Fibroblast of lung (primary cell): ENCODE data around the gene MYBPH. TPM values are rescaled to one million over a fixed set of nuclear protein-coding genes. Genes with fewer than 3 reads are reported as not detected.

ENCODE experiments used
- DNase-seq, 2 donors: peaks; one replicate each; pipeline versions ENCODE4 v3.0.0 to v3.0.0-alpha.2; 2010; ENCODE audit warnings: low read depth in 2 of 2
- H2AFZ ChIP-seq: 2 replicates; pipeline ENCODE4 v1.5.1; 2012; ENCODE audit warnings: low read length, control low read depth, inconsistent platforms
- H3K27ac ChIP-seq: 2 replicates; pipeline ENCODE4 v1.5.1; 2011; ENCODE audit warnings: low read length, control low read depth; ENCODE audit not compliant: insufficient read depth
- H3K27me3 ChIP-seq: 2 replicates; pipeline ENCODE4 v1.5.1; 2011; ENCODE audit warnings: mild to moderate bottlenecking, low read length; ENCODE audit not compliant: control insufficient read depth, insufficient read depth
- H3K36me3 ChIP-seq: 2 replicates; pipeline ENCODE4 v1.5.1; 2011; ENCODE audit warnings: low read length; ENCODE audit not compliant: control insufficient read depth, insufficient read depth
- H3K4me1 ChIP-seq: 2 replicates; pipeline ENCODE4 v1.5.1; 2011; ENCODE audit warnings: low read length; ENCODE audit not compliant: control insufficient read depth, insufficient read depth; ENCODE audit errors: extremely low read depth
- H3K4me2 ChIP-seq: 2 replicates; pipeline ENCODE4 v1.5.1; 2011; ENCODE audit warnings: low read length, control low read depth; ENCODE audit not compliant: insufficient read depth; ENCODE audit errors: extremely low read depth
- H3K4me3 ChIP-seq, 4 experiments: fragments of 200-600 bp in 1 of 4; sonication (generic) in 1 of 4; replicated peaks in 1 of 4; 2 replicates each; pipeline ENCODE4 v1.5.1; 2011 to 2016; ENCODE audit warnings: low read length in 4 of 4, low read depth in 3 of 4, mild to moderate bottlenecking in 3 of 4, control low read depth in 2 of 4, inconsistent platforms in 1 of 4, mixed read lengths in 1 of 4; ENCODE audit not compliant: insufficient read depth in 1 of 4; ENCODE audit errors: control extremely low read depth in 1 of 4
- H3K79me2 ChIP-seq: 2 replicates; pipeline ENCODE4 v1.5.1; 2012; ENCODE audit warnings: mild to moderate bottlenecking, low read length, inconsistent platforms; ENCODE audit not compliant: control insufficient read depth, insufficient read depth
- H3K9ac ChIP-seq: 2 replicates; pipeline ENCODE4 v1.5.1; 2011; ENCODE audit warnings: mild to moderate bottlenecking, low read length, control low read depth; ENCODE audit not compliant: insufficient read depth
- H3K9me3 ChIP-seq: 2 replicates; pipeline ENCODE4 v1.5.1; 2012; ENCODE audit warnings: low read depth, low read length; ENCODE audit not compliant: control insufficient read depth, insufficient read depth
- H4K20me1 ChIP-seq: 2 replicates; pipeline ENCODE4 v1.5.1; 2011; ENCODE audit warnings: low read length; ENCODE audit not compliant: control insufficient read depth, insufficient read depth; ENCODE audit errors: extremely low read depth
- CTCF ChIP-seq, 2 donors: IDR thresholded peaks in 1 of 2; conservative IDR thresholded peaks in 1 of 2; 1 replicate in 1 of 2; 2 replicates in 1 of 2; pipeline ENCODE4 v1.5.1; 2011 to 2012; ENCODE audit warnings: low read length in 2 of 2, control low read depth in 1 of 2, inconsistent platforms in 1 of 2, low read depth in 1 of 2, mild to moderate bottlenecking in 1 of 2
- EZH2 ChIP-seq: IDR thresholded peaks from 2 replicates; pipeline ENCODE4 v1.5.1; 2012; ENCODE audit warnings: low read length, control low read depth, mild to moderate bottlenecking; ENCODE audit errors: missing control alignments
- polyA plus RNA-seq, 2 donors: library from polyadenylated mRNA; depleted of rRNA in 1 of 2; stranded (reverse) in 1 of 2; unstranded in 1 of 2; fragments of >200 nt; gene quantifications; 2 replicates each; pipeline ENCODE4 v1.2.1, GENCODE V29; 2011 to 2012; ENCODE audit warnings: missing spikeins in 1 of 2
- total RNA-seq: library from RNA; depleted of rRNA; stranded (reverse); fragments of >200 nt; gene quantifications from 2 replicates; pipeline ENCODE4 v1.2.1, GENCODE V29; 2014

Gene MYBPH
- total and polyA plus RNA-seq, 2 donors (not counting 1 experiment from before 2014, with no cell fraction given), result 0.17 to 5.5 TPM

- H3K79me2 ChIP-seq, result no peaks in the 10 kb centered on the region
- no peak overlapping the region for H2AFZ ChIP-seq
- peaks cover 4% of the 10 kb centered on the region for H3K27me3 ChIP-seq
- no peaks in the 10 kb centered on the region for H4K20me1 ChIP-seq
- no peaks in the 10 kb centered on the region for H3K36me3 ChIP-seq
- no peak overlapping the region for H3K4me2 ChIP-seq
- no peak overlapping the region for H3K9ac ChIP-seq
- no peak overlapping the region for H3K27ac ChIP-seq
- no peaks in the 10 kb centered on the region for H3K9me3 ChIP-seq
- H3K4me1 ChIP-seq, result no peaks in the 10 kb centered on the region
- no peak for DNase-seq
- no peak overlapping the region for H3K4me3 ChIP-seq
- TF ChIP-seq EZH2 (no peak), CTCF (conservative IDR thresholded peaks at IDR 0.05 in 1 of 2, IDR thresholded peaks at IDR 0.05 in 1 of 2; ENCODE audit: low read depth in 1 of 2, low read length in 2 of 2) (no peak)
Observed at GRCh38 chr1:203217139-203217655, 41.6 kb upstream of the MYBPH start.

GRCh38 chr1:203216274-203217138 lies 40.9 kb upstream of the MYBPH start:
- H4K20me1 ChIP-seq, result no peaks in the 10 kb centered on the region
- no peak overlapping the region for H3K27ac ChIP-seq
- no peak overlapping the region for H3K4me2 ChIP-seq
- no peaks in the 10 kb centered on the region for H3K9me3 ChIP-seq
- TF ChIP-seq CTCF (conservative IDR thresholded peaks at IDR 0.05 in 1 of 2, IDR thresholded peaks at IDR 0.05 in 1 of 2; ENCODE audit: low read depth in 1 of 2, low read length in 2 of 2) (peak; percentile 62), EZH2 (no peak)
- H2AFZ ChIP-seq, result no peak overlapping the region
- no peak overlapping the region for H3K4me3 ChIP-seq
- no peaks in the 10 kb centered on the region for H3K4me1 ChIP-seq
- H3K9ac ChIP-seq, result no peak overlapping the region
- no peaks in the 10 kb centered on the region for H3K36me3 ChIP-seq
- H3K79me2 ChIP-seq, result no peaks in the 10 kb centered on the region
- peaks cover 4% of the 10 kb centered on the region for H3K27me3 ChIP-seq
- peak; percentile 45 to 75 for DNase-seq

- H3K4me2 ChIP-seq, result no peak overlapping the region
- TF ChIP-seq CTCF (conservative IDR thresholded peaks at IDR 0.05 in 1 of 2, IDR thresholded peaks at IDR 0.05 in 1 of 2; ENCODE audit: low read depth in 1 of 2, low read length in 2 of 2) (no peak), EZH2 (no peak)
- H3K27ac ChIP-seq, result no peak overlapping the region
- peaks cover 4% of the 10 kb centered on the region for H3K27me3 ChIP-seq
- no peaks in the 10 kb centered on the region for H3K9me3 ChIP-seq
- DNase-seq, result no peak
- H3K36me3 ChIP-seq, result no peaks in the 10 kb centered on the region
- no peak overlapping the region for H3K9ac ChIP-seq
- no peaks in the 10 kb centered on the region for H3K79me2 ChIP-seq
- H3K4me3 ChIP-seq, result no peak overlapping the region
- H4K20me1 ChIP-seq, result no peaks in the 10 kb centered on the region
- no peaks in the 10 kb centered on the region for H3K4me1 ChIP-seq
- H2AFZ ChIP-seq, result no peak overlapping the region
Observed at GRCh38 chr1:203215573-203215972, 39.9 kb upstream of the MYBPH start.
